ENCODE data around the gene RPGRIP1L. TPM values are rescaled to one million over a fixed set of nuclear protein-coding genes. Genes with fewer than 3 reads are reported as not detected.
A peak's percentile ranks its signal among the peaks of the same experiment; 100 is the strongest.

The RPGRIP1L gene
- polyA plus RNA-seq, 1 donor (not counting 4 experiments of a cell fraction or from before 2014, with no cell fraction given), result 11.6 TPM

DNA sequence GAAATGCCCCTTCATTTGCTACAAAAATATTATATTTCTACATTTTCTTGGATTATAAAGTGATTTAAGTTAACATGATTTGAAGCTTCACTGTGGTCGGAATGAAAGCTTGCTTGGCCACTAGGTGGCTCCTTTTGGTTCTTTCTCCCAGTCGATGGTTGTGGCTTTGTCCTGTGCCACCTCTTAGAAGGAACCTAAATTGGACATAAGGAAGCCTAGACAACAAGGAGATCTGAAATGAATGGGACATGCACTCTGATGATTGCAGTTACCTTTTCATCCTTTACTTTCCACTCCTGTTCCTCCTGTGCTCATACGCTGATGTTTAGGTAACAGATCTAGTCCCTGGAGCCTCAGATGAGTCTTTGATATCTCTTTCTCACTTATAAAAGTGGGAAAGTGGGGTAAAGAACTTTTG, 39.5 kb upstream of the RPGRIP1L start:
- Histone ChIP-seq H3K4me2 (ENCODE audit: control insufficient read depth, extremely low read depth, insufficient read depth, low read depth, low read length) (no peak overlapping the region), H3K4me3 (ENCODE audit: control insufficient read depth in 2 of 3, extremely low read depth in 1 of 3, insufficient read depth in 2 of 3, low read depth in 1 of 3, low read length in 3 of 3) (no peak overlapping the region), H3K27ac (ENCODE audit: control insufficient read depth, insufficient read depth, low read length) (no peak overlapping the region), H3K27me3 (ENCODE audit: control insufficient read depth, extremely low read depth, insufficient read depth, low read length) (no peaks in the 10 kb centered on the region), H3K79me2 (ENCODE audit: control insufficient read depth, insufficient read depth, low read length) (peaks cover 33% of the 10 kb centered on the region), H3K36me3 (ENCODE audit: control insufficient read depth in 2 of 2, extremely low read depth in 1 of 2, insufficient read depth in 2 of 2, low read length in 2 of 2) (no peaks in the 10 kb centered on the region), H4K20me1 (ENCODE audit: control insufficient read depth, extremely low read depth, insufficient read depth, low read length) (no peaks in the 10 kb centered on the region), H2AFZ (ENCODE audit: control insufficient read depth, low read length) (no peak overlapping the region), H3K9ac (ENCODE audit: control insufficient read depth, extremely low read depth, insufficient read depth, low read length) (no peak overlapping the region), H3K9me3 (ENCODE audit: control insufficient read depth, low read depth, low read length) (no peaks in the 10 kb centered on the region), H3K9me1 (ENCODE audit: control insufficient read depth, extremely low read depth, insufficient read depth, low read length) (no peaks in the 10 kb centered on the region), H3K4me1 (ENCODE audit: control insufficient read depth, extremely low read depth, insufficient read depth, low read length) (peaks cover 47% of the 10 kb centered on the region)
- dilution Hi-C loops (cut with MboI; ENCODE audit: extremely low pct_ligation_motif_present, low sequenced_read_pairs), result no loop called here
- DNase-seq (ENCODE audit: low read depth, low spot score) (no peak), FAIRE-seq (peak; percentile 78)
- TF ChIP-seq EZH2 (IDR thresholded peaks at IDR 0.05; ENCODE audit: low read length), result no peak
- TF ChIP-seq, protein P1, sequence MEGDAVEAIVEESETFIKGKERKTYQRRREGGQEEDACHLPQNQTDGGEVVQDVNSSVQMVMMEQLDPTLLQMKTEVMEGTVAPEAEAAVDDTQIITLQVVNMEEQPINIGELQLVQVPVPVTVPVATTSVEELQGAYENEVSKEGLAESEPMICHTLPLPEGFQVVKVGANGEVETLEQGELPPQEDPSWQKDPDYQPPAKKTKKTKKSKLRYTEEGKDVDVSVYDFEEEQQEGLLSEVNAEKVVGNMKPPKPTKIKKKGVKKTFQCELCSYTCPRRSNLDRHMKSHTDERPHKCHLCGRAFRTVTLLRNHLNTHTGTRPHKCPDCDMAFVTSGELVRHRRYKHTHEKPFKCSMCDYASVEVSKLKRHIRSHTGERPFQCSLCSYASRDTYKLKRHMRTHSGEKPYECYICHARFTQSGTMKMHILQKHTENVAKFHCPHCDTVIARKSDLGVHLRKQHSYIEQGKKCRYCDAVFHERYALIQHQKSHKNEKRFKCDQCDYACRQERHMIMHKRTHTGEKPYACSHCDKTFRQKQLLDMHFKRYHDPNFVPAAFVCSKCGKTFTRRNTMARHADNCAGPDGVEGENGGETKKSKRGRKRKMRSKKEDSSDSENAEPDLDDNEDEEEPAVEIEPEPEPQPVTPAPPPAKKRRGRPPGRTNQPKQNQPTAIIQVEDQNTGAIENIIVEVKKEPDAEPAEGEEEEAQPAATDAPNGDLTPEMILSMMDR (optimal IDR thresholded peaks at IDR 0.05 in 1 of 3, IDR thresholded peaks at IDR 0.05 in 1 of 3, conservative IDR thresholded peaks at IDR 0.05 in 1 of 3; ENCODE audit: extremely low read depth in 1 of 3, insufficient read depth in 2 of 3, low read length in 3 of 3), result peak; percentile 64 to 72 (median 71)

DNA sequence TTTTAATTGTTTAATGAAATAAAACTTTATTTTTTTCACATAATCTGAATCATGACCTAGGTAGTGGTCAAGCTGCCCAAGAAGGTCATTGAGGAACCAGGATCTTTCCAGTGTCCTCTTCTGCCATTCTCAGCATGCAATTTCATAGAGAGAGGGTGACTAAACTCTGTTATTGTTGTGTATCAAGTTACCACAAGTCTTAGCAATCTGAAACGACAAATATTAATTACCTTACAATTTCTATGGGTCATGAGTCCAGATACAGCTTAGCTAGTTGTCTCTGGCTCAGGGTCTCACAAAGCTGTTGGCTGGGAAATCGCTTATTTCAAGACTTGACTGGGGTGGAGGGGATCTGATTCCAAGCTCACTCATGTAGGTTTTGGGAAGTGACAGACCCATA, 37.9 kb upstream of the RPGRIP1L start:
- H3K9me1 ChIP-seq (ENCODE audit: control insufficient read depth, extremely low read depth, insufficient read depth, low read length), result no peaks in the 10 kb centered on the region
- H3K27me3 ChIP-seq (ENCODE audit: control insufficient read depth, extremely low read depth, insufficient read depth, low read length), result no peaks in the 10 kb centered on the region
- H3K36me3 ChIP-seq (ENCODE audit: control insufficient read depth in 2 of 2, extremely low read depth in 1 of 2, insufficient read depth in 2 of 2, low read length in 2 of 2), result no peaks in the 10 kb centered on the region
- peak overlapping the region; percentile 43 for H3K9ac ChIP-seq (ENCODE audit: control insufficient read depth, extremely low read depth, insufficient read depth, low read length)
- H2AFZ ChIP-seq (ENCODE audit: control insufficient read depth, low read length), result no peak overlapping the region
- FAIRE-seq (peak; percentile 55), DNase-seq (ENCODE audit: low read depth, low spot score) (no peak)
- TF ChIP-seq EZH2 (IDR thresholded peaks at IDR 0.05; ENCODE audit: low read length), result no peak
- TF ChIP-seq, protein P1 (optimal IDR thresholded peaks at IDR 0.05 in 1 of 3, IDR thresholded peaks at IDR 0.05 in 1 of 3, conservative IDR thresholded peaks at IDR 0.05 in 1 of 3; ENCODE audit: extremely low read depth in 1 of 3, insufficient read depth in 2 of 3, low read length in 3 of 3), result no peak
- dilution Hi-C loops (cut with MboI; ENCODE audit: extremely low pct_ligation_motif_present, low sequenced_read_pairs), result no loop called here
- peak overlapping the region; percentile 76 for H3K27ac ChIP-seq (ENCODE audit: control insufficient read depth, insufficient read depth, low read length)
- peak overlapping the region; percentile 71 for H3K4me2 ChIP-seq (ENCODE audit: control insufficient read depth, extremely low read depth, insufficient read depth, low read depth, low read length)
- no peak overlapping the region for H3K4me3 ChIP-seq (ENCODE audit: control insufficient read depth in 2 of 3, extremely low read depth in 1 of 3, insufficient read depth in 2 of 3, low read depth in 1 of 3, low read length in 3 of 3)
- H4K20me1 ChIP-seq (ENCODE audit: control insufficient read depth, extremely low read depth, insufficient read depth, low read length), result no peaks in the 10 kb centered on the region
- H3K79me2 ChIP-seq (ENCODE audit: control insufficient read depth, insufficient read depth, low read length), result peaks cover 24% of the 10 kb centered on the region
- H3K9me3 ChIP-seq (ENCODE audit: control insufficient read depth, low read depth, low read length), result no peaks in the 10 kb centered on the region
- peaks cover 42% of the 10 kb centered on the region for H3K4me1 ChIP-seq (ENCODE audit: control insufficient read depth, extremely low read depth, insufficient read depth, low read length)

Data from keratinocyte (primary cell).